ENCODE measurements around the gene PAX7. TPM values are rescaled to one million over a fixed set of nuclear protein-coding genes. Genes with fewer than 3 reads are reported as not detected.

The PAX7 gene
- total and polyA plus RNA-seq, 8 donors, result not detected

DNA sequence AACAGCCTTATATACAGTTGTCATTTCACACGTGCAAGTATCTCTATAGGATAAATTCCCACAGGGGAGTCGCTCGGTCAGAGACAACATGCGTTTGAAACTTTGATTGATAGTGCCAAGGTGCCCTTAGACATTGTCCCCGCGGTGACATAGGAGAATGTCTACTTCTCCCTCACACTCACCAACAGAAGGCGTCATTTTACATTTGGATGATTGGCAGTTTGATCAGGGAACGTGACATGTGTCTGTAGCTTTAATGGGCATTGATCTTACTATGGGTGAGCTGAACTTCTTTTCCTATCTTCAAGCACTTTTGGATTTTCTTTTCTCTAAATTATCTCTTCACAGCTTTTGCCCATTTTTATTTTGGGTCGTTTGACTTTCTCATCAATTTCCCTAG, 42.6 kb upstream of the PAX7 start:
- WGBS, 5 donors, result 29 to 43% (median 37%) methylated on average over 9 of the region's 9 CpGs

DNA sequence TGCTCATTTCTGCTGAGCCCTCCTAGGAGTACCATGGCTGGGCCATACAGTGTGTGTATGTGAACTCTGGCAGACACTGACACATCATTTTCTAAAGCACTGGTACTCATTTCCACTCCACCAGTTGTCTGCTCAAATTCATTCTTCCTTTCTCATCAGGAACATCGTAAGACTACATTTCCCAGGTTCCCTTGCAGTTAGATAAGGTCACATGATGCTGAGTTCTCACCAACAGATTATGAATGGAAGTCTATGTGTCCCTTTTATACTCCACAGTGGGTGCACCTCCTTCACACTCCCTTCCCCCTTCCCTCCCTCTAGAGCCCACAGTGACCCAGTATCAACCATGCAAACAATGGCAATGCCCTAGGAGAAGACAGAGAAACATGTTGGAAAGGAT, 38.3 kb upstream of the PAX7 start:
- Histone ChIP-seq H3K4me3 (no peak overlapping the region), H3K36me3 (no peaks in the 10 kb centered on the region), H3K27me3 (peaks cover 0 to 84% (median 19%) of the 10 kb centered on the region in 3 donors), H3K4me1 (peaks cover 0 to 1% (median 0%) of the 10 kb centered on the region in 4 donors), H3K27ac (no peak overlapping the region), H3K9me3 (no peaks in the 10 kb centered on the region)
- intact Hi-C loops (cut with DNase I; ENCODE audit: low total_unique reads), result no loop called here
- no peak for DNase-seq
- 55 to 71% (median 62%) methylated on average over 1 of the region's 1 CpG for WGBS, 5 donors
- TF ChIP-seq EP300 (IDR thresholded peaks at IDR 0.05), result no peak
- no peak for TF ChIP-seq POLR2A (IDR thresholded peaks at IDR 0.05)
- TF ChIP-seq, protein P1, sequence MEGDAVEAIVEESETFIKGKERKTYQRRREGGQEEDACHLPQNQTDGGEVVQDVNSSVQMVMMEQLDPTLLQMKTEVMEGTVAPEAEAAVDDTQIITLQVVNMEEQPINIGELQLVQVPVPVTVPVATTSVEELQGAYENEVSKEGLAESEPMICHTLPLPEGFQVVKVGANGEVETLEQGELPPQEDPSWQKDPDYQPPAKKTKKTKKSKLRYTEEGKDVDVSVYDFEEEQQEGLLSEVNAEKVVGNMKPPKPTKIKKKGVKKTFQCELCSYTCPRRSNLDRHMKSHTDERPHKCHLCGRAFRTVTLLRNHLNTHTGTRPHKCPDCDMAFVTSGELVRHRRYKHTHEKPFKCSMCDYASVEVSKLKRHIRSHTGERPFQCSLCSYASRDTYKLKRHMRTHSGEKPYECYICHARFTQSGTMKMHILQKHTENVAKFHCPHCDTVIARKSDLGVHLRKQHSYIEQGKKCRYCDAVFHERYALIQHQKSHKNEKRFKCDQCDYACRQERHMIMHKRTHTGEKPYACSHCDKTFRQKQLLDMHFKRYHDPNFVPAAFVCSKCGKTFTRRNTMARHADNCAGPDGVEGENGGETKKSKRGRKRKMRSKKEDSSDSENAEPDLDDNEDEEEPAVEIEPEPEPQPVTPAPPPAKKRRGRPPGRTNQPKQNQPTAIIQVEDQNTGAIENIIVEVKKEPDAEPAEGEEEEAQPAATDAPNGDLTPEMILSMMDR (IDR thresholded peaks at IDR 0.05), result no peak
- no peak for TF ChIP-seq POLR2AphosphoS5 (IDR thresholded peaks at IDR 0.05)

More for the DNA sequence above, 42.6 kb upstream of the PAX7 start:
- H3K4me1 ChIP-seq, result no peaks in the 10 kb centered on the region
- H3K9me3 ChIP-seq, result no peaks in the 10 kb centered on the region
- peaks cover 0 to 68% (median 11%) of the 10 kb centered on the region in 3 donors for H3K27me3 ChIP-seq
- intact Hi-C loops (cut with DNase I; ENCODE audit: low total_unique reads), result loop anchor here (10.0 kb wide), 1 partner anchor 293 kb away; no protein-coding TSS in a partner anchor
- no peaks in the 10 kb centered on the region for H3K36me3 ChIP-seq
- H3K4me3 ChIP-seq, result no peak overlapping the region
- no peak for DNase-seq
- no peak overlapping the region for H3K27ac ChIP-seq
- TF ChIP-seq, protein P1 (IDR thresholded peaks at IDR 0.05), result no peak
- TF ChIP-seq POLR2AphosphoS5 (IDR thresholded peaks at IDR 0.05), result no peak
- no peak for TF ChIP-seq EP300 (IDR thresholded peaks at IDR 0.05)
- TF ChIP-seq POLR2A (IDR thresholded peaks at IDR 0.05), result no peak

DNA sequence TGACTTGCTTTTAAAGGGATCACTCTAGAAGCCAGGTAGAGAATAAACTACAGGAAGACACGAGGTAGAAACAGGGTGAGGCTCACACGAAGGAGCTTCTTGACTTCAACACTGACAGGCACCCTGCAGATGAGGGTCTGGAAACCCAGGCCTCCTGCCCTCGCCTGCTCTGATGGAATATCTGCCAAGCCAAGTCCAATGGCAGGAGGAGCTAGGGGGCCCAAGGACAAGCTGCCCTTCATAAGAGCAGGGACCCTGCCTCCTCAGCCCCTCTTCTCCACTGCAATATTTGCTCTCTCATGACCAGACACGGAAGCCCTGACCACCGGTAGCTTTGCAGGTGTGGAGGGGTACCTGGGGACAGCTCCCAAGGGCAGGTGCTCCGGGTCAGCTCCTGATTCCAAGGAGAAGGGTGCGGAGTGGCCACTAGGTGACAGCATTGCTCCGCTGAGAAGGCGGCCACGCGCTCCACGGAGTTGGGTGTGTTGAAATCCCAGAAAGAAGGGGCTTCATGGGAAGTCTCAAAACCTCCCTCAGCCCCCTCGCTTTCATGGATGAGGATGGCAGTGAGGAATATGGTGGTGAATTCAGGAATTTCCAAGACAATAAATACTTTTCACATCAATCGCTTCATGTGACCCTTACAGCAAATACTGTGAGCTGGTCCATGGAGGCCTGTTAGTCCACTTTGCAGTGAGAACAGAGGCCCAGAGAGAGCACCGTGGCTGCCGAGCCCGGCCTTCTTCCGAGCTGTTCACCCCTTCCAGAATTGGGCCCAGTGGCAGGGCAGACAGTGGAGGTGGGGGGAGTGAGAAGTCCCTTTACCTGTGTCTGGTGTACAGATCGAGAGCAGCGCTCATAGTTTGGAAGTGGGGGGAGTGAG, 33.2 kb upstream of the PAX7 start:
- Histone ChIP-seq H3K4me1 (peaks cover 0 to 13% (median 0%) of the 10 kb centered on the region in 4 donors), H3K4me3 (no peak overlapping the region), H3K27ac (no peak overlapping the region), H3K9me3 (no peaks in the 10 kb centered on the region), H3K27me3 (peaks cover 0 to 91% (median 28%) of the 10 kb centered on the region in 3 donors), H3K36me3 (no peaks in the 10 kb centered on the region)
- intact Hi-C loops (cut with DNase I; ENCODE audit: low total_unique reads), result loop anchor here (5.0 kb wide), 1 partner anchor 225 kb away; no protein-coding TSS in a partner anchor
- TF ChIP-seq, protein P1 (IDR thresholded peaks at IDR 0.05), result peak in 5 of 7 experiments; percentile 78 to 88 (median 85)
- no peak for TF ChIP-seq EP300 (IDR thresholded peaks at IDR 0.05)
- peak; percentile 67 to 81 for DNase-seq
- 17 to 22% (median 18%) methylated on average over 17 to 20 of the region's 20 CpGs for WGBS, 5 donors

DNA sequence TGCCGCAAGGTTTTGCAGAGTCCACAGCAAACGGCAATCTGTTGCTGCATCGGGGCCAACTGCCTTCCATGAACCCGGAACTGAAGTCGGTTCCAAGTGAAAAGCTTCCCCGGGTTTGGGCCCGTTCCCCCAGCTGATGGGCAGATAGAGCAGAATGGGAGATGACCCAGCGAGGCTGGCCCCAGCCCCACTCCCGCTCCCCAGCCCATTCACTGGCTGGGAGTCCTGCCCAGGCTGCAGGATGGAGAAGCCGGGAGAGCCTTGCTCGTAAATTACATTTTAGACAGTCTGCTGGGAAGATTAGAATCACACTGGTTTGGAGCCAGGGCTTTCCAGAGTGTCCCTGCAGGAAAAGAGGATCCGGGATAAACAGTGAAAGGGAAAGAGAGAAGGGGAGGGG, 31.6 kb upstream of the PAX7 start:
- TF ChIP-seq, protein P1 (IDR thresholded peaks at IDR 0.05), result no peak
- TF ChIP-seq EP300 (IDR thresholded peaks at IDR 0.05) (no peak), POLR2A (IDR thresholded peaks at IDR 0.05) (no peak), POLR2AphosphoS5 (IDR thresholded peaks at IDR 0.05) (no peak)
- WGBS, 5 donors, result 17 to 22% (median 19%) methylated on average over 9 to 12 of the region's 12 CpGs
- no peaks in the 10 kb centered on the region for H3K36me3 ChIP-seq
- H3K9me3 ChIP-seq, result no peaks in the 10 kb centered on the region
- intact Hi-C loops (cut with DNase I; ENCODE audit: low total_unique reads), result loop anchor here (5.0 kb wide), 1 partner anchor 223 kb away; no protein-coding TSS in a partner anchor
- peaks cover 0 to 86% (median 23%) of the 10 kb centered on the region in 3 donors for H3K27me3 ChIP-seq
- H3K4me1 ChIP-seq, result peaks cover 0 to 13% (median 0%) of the 10 kb centered on the region in 4 donors
- peak in 1 of 2 donors; percentile 82 for DNase-seq
- H3K27ac ChIP-seq, result no peak overlapping the region
- H3K4me3 ChIP-seq, result no peak overlapping the region
